ENCODE data around the gene ABCG5.

ABCG5 gene

GRCh38 chr2:43806719-43807031 lies 32.0 kb downstream of the ABCG5 start:
- DNase-seq (ENCODE audit: low spot score) = no peak

- DNase-seq (ENCODE audit: low spot score) = no peak
Observed at GRCh38 chr2:43803113-43803512, 35.5 kb downstream of the ABCG5 start.

GRCh38 chr2:43802135-43802534 lies 36.5 kb downstream of the ABCG5 start:
- DNase-seq (ENCODE audit: low spot score) = no peak

- no peak for DNase-seq (ENCODE audit: low spot score)
Observed at GRCh38 chr2:43800894-43801293, 37.7 kb downstream of the ABCG5 start.

GRCh38 chr2:43798300-43798699 lies 40.3 kb downstream of the ABCG5 start:
- DNase-seq (ENCODE audit: low spot score) = peak; percentile 49

- DNase-seq (ENCODE audit: low spot score) = no peak
Observed at GRCh38 chr2:43796206-43796605, 42.4 kb downstream of the ABCG5 start.

GRCh38 chr2:43794956-43795355 lies 43.7 kb downstream of the ABCG5 start:
- DNase-seq (ENCODE audit: low spot score) = no peak

- no peak for DNase-seq (ENCODE audit: low spot score)
Observed at GRCh38 chr2:43792653-43793052, 46.0 kb downstream of the ABCG5 start.

- DNase-seq (ENCODE audit: low spot score) = no peak
Observed at GRCh38 chr2:43791035-43791765, 47.4 kb downstream of the ABCG5 start.

- no peak for DNase-seq (ENCODE audit: low spot score)
Observed at GRCh38 chr2:43790147-43790546, 48.5 kb downstream of the ABCG5 start.

GRCh38 chr2:43788646-43789045 lies 50.0 kb downstream of the ABCG5 start:
- DNase-seq (ENCODE audit: low spot score) = no peak

- DNase-seq (ENCODE audit: low spot score) = no peak
Observed at GRCh38 chr2:43787895-43788294, 50.7 kb downstream of the ABCG5 start.

- DNase-seq (ENCODE audit: low spot score) = no peak
Observed at GRCh38 chr2:43778233-43778632, 60.4 kb downstream of the ABCG5 start.

- DNase-seq (ENCODE audit: low spot score) = no peak
Observed at GRCh38 chr2:43777306-43777926, 61.2 kb downstream of the ABCG5 start.

- no peak for DNase-seq (ENCODE audit: low spot score)
Observed at GRCh38 chr2:43776324-43776723, 62.3 kb downstream of the ABCG5 start.

GRCh38 chr2:43774617-43775016 lies 64.0 kb downstream of the ABCG5 start:
- no peak for DNase-seq (ENCODE audit: low spot score)

- peak; percentile 96 for DNase-seq (ENCODE audit: low spot score)
Observed at GRCh38 chr2:43773876-43774613, 64.6 kb downstream of the ABCG5 start, which contains the start of gene DYNC2LI1. DYNC2LI1 (plus strand) TSS chr2:43774039; CDS start chr2:43774139, 100 bp downstream.

GRCh38 chr2:43766006-43766405 lies 72.6 kb downstream of the ABCG5 start:
- no peak for DNase-seq (ENCODE audit: low spot score)

- DNase-seq (ENCODE audit: low spot score) = no peak
Observed at GRCh38 chr2:43764086-43764705, 74.4 kb downstream of the ABCG5 start.

- no peak for DNase-seq (ENCODE audit: low spot score)
Observed at GRCh38 chr2:43763091-43763490, 75.5 kb downstream of the ABCG5 start.

All from iPS-NIHi11 (cell line).